ENCODE data around the gene FCGR1A.
"Not testable (repeated sequence)": the region's sequence is repeated elsewhere in the genome, so short reads cannot be mapped to it uniquely, and the experiment has no call there.

The FCGR1A gene

GRCh38 chr1:149782600-149782999, at the start of gene FCGR1A:
FCGR1A (plus strand) TSS chr1:149782694; CDS start chr1:149782744, 50 bp downstream.
- DNase-seq = not testable (repeated sequence)

GRCh38 chr1:149732781-149733180, 49.7 kb upstream of the FCGR1A start:
- DNase-seq = not testable (repeated sequence)

- DNase-seq = not testable (repeated sequence)
Observed at GRCh38 chr1:149734692-149735091, 47.8 kb upstream of the FCGR1A start.

- not testable (repeated sequence) for DNase-seq
Observed at GRCh38 chr1:149740148-149740581, 42.3 kb upstream of the FCGR1A start.

- DNase-seq = not testable (repeated sequence)
Observed at GRCh38 chr1:149740590-149741230, 41.8 kb upstream of the FCGR1A start.

- not testable (repeated sequence) for DNase-seq
Observed at GRCh38 chr1:149741914-149742313, 40.6 kb upstream of the FCGR1A start.

- not testable (repeated sequence) for DNase-seq
Observed at GRCh38 chr1:149746463-149747356, 35.8 kb upstream of the FCGR1A start.

- not testable (repeated sequence) for DNase-seq
Observed at GRCh38 chr1:149747359-149748143, 34.9 kb upstream of the FCGR1A start.

- not testable (repeated sequence) for DNase-seq
Observed at GRCh38 chr1:149748144-149748500, 34.4 kb upstream of the FCGR1A start.

- DNase-seq = not testable (repeated sequence)
Observed at GRCh38 chr1:149750562-149750961, 31.9 kb upstream of the FCGR1A start.

- DNase-seq = not testable (repeated sequence)
Observed at GRCh38 chr1:149752186-149752585, 30.3 kb upstream of the FCGR1A start.

GRCh38 chr1:149753466-149753865, 29.0 kb upstream of the FCGR1A start:
- not testable (repeated sequence) for DNase-seq

- DNase-seq = not testable (repeated sequence)
Observed at GRCh38 chr1:149755294-149755693, 27.2 kb upstream of the FCGR1A start.

- not testable (repeated sequence) for DNase-seq
Observed at GRCh38 chr1:149762294-149762693, 20.2 kb upstream of the FCGR1A start.

GRCh38 chr1:149764087-149764800, 18.2 kb upstream of the FCGR1A start:
- DNase-seq = not testable (repeated sequence)

GRCh38 chr1:149766241-149766640, 16.3 kb upstream of the FCGR1A start:
- DNase-seq = not testable (repeated sequence)

- DNase-seq = not testable (repeated sequence)
Observed at GRCh38 chr1:149769216-149769615, 13.3 kb upstream of the FCGR1A start.

GRCh38 chr1:149770661-149771060, 11.8 kb upstream of the FCGR1A start:
- not testable (repeated sequence) for DNase-seq

GRCh38 chr1:149771653-149772425, 10.7 kb upstream of the FCGR1A start:
- DNase-seq = not testable (repeated sequence)

GRCh38 chr1:149775510-149776147, 6.9 kb upstream of the FCGR1A start:
- not testable (repeated sequence) for DNase-seq

- DNase-seq = not testable (repeated sequence)
Observed at GRCh38 chr1:149777084-149777483, 5.4 kb upstream of the FCGR1A start.
